Superior temporal gyrus (tissue), 1 donor: ENCODE measurements around the gene CXCL16.

ENCODE experiments used
- DNase-seq: peaks from one replicate; pipeline ENCODE4 v3.0.0-alpha.2; 2016; ENCODE audit errors: extremely low spot score

The CXCL16 gene

GRCh38 chr17:4739122-4740024 lies at the start of gene CXCL16, which contains the start of gene ZMYND15:
TSS of gene CXCL16 (minus strand) at chr17:4739928. CDS start at chr17:4739339, 589 bp downstream.
TSS of gene ZMYND15 (plus strand) at chr17:4739833. CDS start at chr17:4740549, 716 bp downstream.
- DNase-seq: no peak

- no peak for DNase-seq
Measured at GRCh38 chr17:4788807-4789700, 49.3 kb upstream of the CXCL16 start, which contains the start of gene GLTPD2. TSS of gene GLTPD2 (plus strand) at chr17:4788964. CDS start at chr17:4789012, 48 bp downstream.

GRCh38 chr17:4788159-4788806 lies 48.6 kb upstream of the CXCL16 start:
- no peak for DNase-seq

GRCh38 chr17:4786516-4786915 lies 46.8 kb upstream of the CXCL16 start:
- peak; percentile 37 for DNase-seq

- no peak for DNase-seq
Measured at GRCh38 chr17:4786106-4786511, 46.4 kb upstream of the CXCL16 start, which contains the start of gene VMO1. TSS of gene VMO1 (minus strand) at chr17:4786364. CDS start at chr17:4786352, 12 bp downstream.

GRCh38 chr17:4785311-4786105 lies 45.8 kb upstream of the CXCL16 start:
- no peak for DNase-seq

- DNase-seq: no peak
Measured at GRCh38 chr17:4782652-4783051, 42.9 kb upstream of the CXCL16 start.

- no peak for DNase-seq
Measured at GRCh38 chr17:4780325-4780955, 40.7 kb upstream of the CXCL16 start.

- DNase-seq: no peak
Measured at GRCh38 chr17:4777969-4778760, 38.4 kb upstream of the CXCL16 start.

GRCh38 chr17:4772235-4772613 lies 32.5 kb upstream of the CXCL16 start:
- no peak for DNase-seq

GRCh38 chr17:4771519-4772234 lies 31.9 kb upstream of the CXCL16 start, which contains the start of gene TM4SF5:
TSS of gene TM4SF5 (plus strand) at chr17:4771886. CDS start at chr17:4771923, 37 bp downstream.
- DNase-seq: no peak

GRCh38 chr17:4769628-4770027 lies 29.9 kb upstream of the CXCL16 start:
- DNase-seq: no peak

GRCh38 chr17:4768298-4768697 lies 28.6 kb upstream of the CXCL16 start:
- no peak for DNase-seq

- DNase-seq: no peak
Measured at GRCh38 chr17:4766723-4767122, 27.0 kb upstream of the CXCL16 start.

GRCh38 chr17:4766201-4766600 lies 26.5 kb upstream of the CXCL16 start:
- DNase-seq: no peak

- DNase-seq: no peak
Measured at GRCh38 chr17:4764595-4764994, 24.9 kb upstream of the CXCL16 start.

GRCh38 chr17:4759776-4760236 lies 20.1 kb upstream of the CXCL16 start:
- DNase-seq: no peak

- no peak for DNase-seq
Measured at GRCh38 chr17:4753392-4753791, 13.7 kb upstream of the CXCL16 start.

GRCh38 chr17:4751932-4752331 lies 12.2 kb upstream of the CXCL16 start:
- no peak for DNase-seq
